Measurements from ENCODE around the gene CCNF. TPM values are rescaled to one million over a fixed set of nuclear protein-coding genes. Genes with fewer than 3 reads are reported as not detected.
"Not testable (repeated sequence)": the region's sequence is repeated elsewhere in the genome, so short reads cannot be mapped to it uniquely, and the experiment has no call there.

The CCNF gene
- polyA plus RNA-seq, 4 donors, result 9.5 to 11.3 (median 10.1) TPM

- peak in 3 of 4 donors; percentile 10 to 20 (median 15) for DNase-seq (ENCODE audit: low read depth in 4 of 4, low spot score in 3 of 4)
Observed at GRCh38 chr16:2428051-2428783, 1.0 kb upstream of the CCNF start.

GRCh38 chr16:2428784-2429033, 538 bp upstream of the CCNF start:
- DNase-seq (ENCODE audit: low read depth in 4 of 4, low spot score in 3 of 4), result no peak

GRCh38 chr16:2429771-2430663, 770 bp downstream of the CCNF start:
- DNase-seq (ENCODE audit: low read depth in 4 of 4, low spot score in 3 of 4), result peak in 1 of 4 donors; percentile 8

GRCh38 chr16:2432286-2432685, 3.0 kb downstream of the CCNF start:
- DNase-seq (ENCODE audit: low read depth in 4 of 4, low spot score in 3 of 4), result no peak

- DNase-seq (ENCODE audit: low read depth in 4 of 4, low spot score in 3 of 4), result no peak
Observed at GRCh38 chr16:2432801-2433505, 3.7 kb downstream of the CCNF start.

- not testable (repeated sequence) for DNase-seq (ENCODE audit: low read depth in 4 of 4, low spot score in 3 of 4)
Observed at GRCh38 chr16:2435236-2435635, 6.0 kb downstream of the CCNF start.

GRCh38 chr16:2436110-2436509, 6.9 kb downstream of the CCNF start:
- DNase-seq (ENCODE audit: low read depth in 4 of 4, low spot score in 3 of 4), result no peak

- DNase-seq (ENCODE audit: low read depth in 4 of 4, low spot score in 3 of 4), result no peak
Observed at GRCh38 chr16:2437032-2437790, 8.0 kb downstream of the CCNF start.

- DNase-seq (ENCODE audit: low read depth in 4 of 4, low spot score in 3 of 4), result no peak
Observed at GRCh38 chr16:2438121-2438520, 8.9 kb downstream of the CCNF start.

- no peak for DNase-seq (ENCODE audit: low read depth in 4 of 4, low spot score in 3 of 4)
Observed at GRCh38 chr16:2439598-2439997, 10.4 kb downstream of the CCNF start.

GRCh38 chr16:2441143-2441804, 12.0 kb downstream of the CCNF start:
- DNase-seq (ENCODE audit: low read depth in 4 of 4, low spot score in 3 of 4), result not testable (repeated sequence)

- DNase-seq (ENCODE audit: low read depth in 4 of 4, low spot score in 3 of 4), result no peak
Observed at GRCh38 chr16:2443555-2443954, 14.3 kb downstream of the CCNF start.

- no peak for DNase-seq (ENCODE audit: low read depth in 4 of 4, low spot score in 3 of 4)
Observed at GRCh38 chr16:2447920-2448583, 18.8 kb downstream of the CCNF start.

- DNase-seq (ENCODE audit: low read depth in 4 of 4, low spot score in 3 of 4), result no peak
Observed at GRCh38 chr16:2449118-2449517, 19.9 kb downstream of the CCNF start.

GRCh38 chr16:2450535-2450934, 21.3 kb downstream of the CCNF start:
- DNase-seq (ENCODE audit: low read depth in 4 of 4, low spot score in 3 of 4), result no peak

- DNase-seq (ENCODE audit: low read depth in 4 of 4, low spot score in 3 of 4), result no peak
Observed at GRCh38 chr16:2450975-2451381, 21.7 kb downstream of the CCNF start.

GRCh38 chr16:2451851-2452320, 22.6 kb downstream of the CCNF start:
- DNase-seq (ENCODE audit: low read depth in 4 of 4, low spot score in 3 of 4), result no peak

- no peak for DNase-seq (ENCODE audit: low read depth in 4 of 4, low spot score in 3 of 4)
Observed at GRCh38 chr16:2452650-2453049, 23.4 kb downstream of the CCNF start.

- no peak for DNase-seq (ENCODE audit: low read depth in 4 of 4, low spot score in 3 of 4)
Observed at GRCh38 chr16:2455081-2455845, 26.0 kb downstream of the CCNF start.

All from right renal pelvis (tissue), 4 donors.